ENCODE measurements around the gene TMEM39B. TPM values are rescaled to one million over a fixed set of nuclear protein-coding genes. Genes with fewer than 3 reads are reported as not detected.

Gene TMEM39B
- total RNA-seq, 1 donor from 2014 or later = 2.9 TPM

DNA sequence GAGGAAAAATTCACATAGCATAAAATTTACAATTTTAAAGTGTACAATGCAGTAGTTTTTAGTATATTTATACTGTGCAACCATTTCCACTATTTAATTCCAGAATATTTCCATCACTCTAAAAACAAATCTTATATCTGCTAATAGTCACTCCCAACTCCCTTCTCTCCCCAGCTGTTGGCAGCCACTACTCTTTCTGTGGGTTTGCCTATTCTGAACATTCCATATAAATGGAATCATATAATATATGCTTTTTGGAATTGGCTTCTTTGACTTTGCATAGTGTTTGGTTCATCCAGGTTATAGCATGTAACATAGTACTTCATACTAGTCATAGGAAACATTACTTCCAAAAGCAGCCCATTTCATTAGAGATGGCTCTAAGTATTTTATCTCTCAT, 25.0 kb upstream of the TMEM39B start:
- TF ChIP-seq, protein P1, sequence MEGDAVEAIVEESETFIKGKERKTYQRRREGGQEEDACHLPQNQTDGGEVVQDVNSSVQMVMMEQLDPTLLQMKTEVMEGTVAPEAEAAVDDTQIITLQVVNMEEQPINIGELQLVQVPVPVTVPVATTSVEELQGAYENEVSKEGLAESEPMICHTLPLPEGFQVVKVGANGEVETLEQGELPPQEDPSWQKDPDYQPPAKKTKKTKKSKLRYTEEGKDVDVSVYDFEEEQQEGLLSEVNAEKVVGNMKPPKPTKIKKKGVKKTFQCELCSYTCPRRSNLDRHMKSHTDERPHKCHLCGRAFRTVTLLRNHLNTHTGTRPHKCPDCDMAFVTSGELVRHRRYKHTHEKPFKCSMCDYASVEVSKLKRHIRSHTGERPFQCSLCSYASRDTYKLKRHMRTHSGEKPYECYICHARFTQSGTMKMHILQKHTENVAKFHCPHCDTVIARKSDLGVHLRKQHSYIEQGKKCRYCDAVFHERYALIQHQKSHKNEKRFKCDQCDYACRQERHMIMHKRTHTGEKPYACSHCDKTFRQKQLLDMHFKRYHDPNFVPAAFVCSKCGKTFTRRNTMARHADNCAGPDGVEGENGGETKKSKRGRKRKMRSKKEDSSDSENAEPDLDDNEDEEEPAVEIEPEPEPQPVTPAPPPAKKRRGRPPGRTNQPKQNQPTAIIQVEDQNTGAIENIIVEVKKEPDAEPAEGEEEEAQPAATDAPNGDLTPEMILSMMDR (IDR thresholded peaks at IDR 0.05; ENCODE audit: insufficient read depth, low read length, severe bottlenecking) = no peak
- Histone ChIP-seq H3K4me3 (ENCODE audit: low read depth, low read length) (no peak overlapping the region), H3K36me3 (ENCODE audit: control insufficient read depth, insufficient read depth, low read length) (peaks cover 25% of the 10 kb centered on the region), H3K27me3 (ENCODE audit: control insufficient read depth, insufficient read depth, low read length) (no peaks in the 10 kb centered on the region)
- no peak for DNase-seq (ENCODE audit: low read depth)
- no peak for FAIRE-seq

DNA sequence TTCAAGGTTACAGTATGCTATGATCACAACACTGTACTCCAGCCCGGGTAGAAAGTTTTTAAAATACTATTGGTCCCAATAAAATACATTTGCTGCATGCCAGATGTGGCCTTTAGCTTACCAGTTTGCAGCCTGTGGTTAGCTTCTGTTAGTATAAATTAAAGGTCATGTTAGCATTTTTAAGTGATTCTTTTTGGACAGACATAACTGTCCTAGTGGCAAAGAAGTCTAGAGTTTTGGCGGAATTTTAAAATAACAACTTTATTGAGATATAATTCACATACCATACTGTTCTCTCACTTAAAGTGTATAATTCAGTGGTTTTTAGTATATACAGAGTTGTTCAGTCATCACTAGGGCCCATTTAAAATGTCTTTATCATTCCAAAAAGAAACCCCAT, 24.3 kb upstream of the TMEM39B start:
- TF ChIP-seq, protein P1 (IDR thresholded peaks at IDR 0.05; ENCODE audit: insufficient read depth, low read length, severe bottlenecking) = no peak
- no peaks in the 10 kb centered on the region for H3K27me3 ChIP-seq (ENCODE audit: control insufficient read depth, insufficient read depth, low read length)
- H3K4me3 ChIP-seq (ENCODE audit: low read depth, low read length) = no peak overlapping the region
- FAIRE-seq (no peak), DNase-seq (ENCODE audit: low read depth) (no peak)
- peaks cover 27% of the 10 kb centered on the region for H3K36me3 ChIP-seq (ENCODE audit: control insufficient read depth, insufficient read depth, low read length)

GRCh38 chr1:32051706-32052105, 21.0 kb upstream of the TMEM39B start:
- peaks cover 24% of the 10 kb centered on the region for H3K36me3 ChIP-seq (ENCODE audit: control insufficient read depth, insufficient read depth, low read length)

GRCh38 chr1:32052887-32053286, 19.9 kb upstream of the TMEM39B start:
- H3K4me3 ChIP-seq (ENCODE audit: low read depth, low read length) = no peak overlapping the region
- peaks cover 22% of the 10 kb centered on the region for H3K36me3 ChIP-seq (ENCODE audit: control insufficient read depth, insufficient read depth, low read length)
- peak; percentile 35 for DNase-seq (ENCODE audit: low read depth)
- TF ChIP-seq, protein P1 (IDR thresholded peaks at IDR 0.05; ENCODE audit: insufficient read depth, low read length, severe bottlenecking) = no peak
- no peaks in the 10 kb centered on the region for H3K27me3 ChIP-seq (ENCODE audit: control insufficient read depth, insufficient read depth, low read length)
- FAIRE-seq = no peak

More at GRCh38 chr1:32051706-32052105, 21.0 kb upstream of the TMEM39B start:
- Histone ChIP-seq H3K4me3 (ENCODE audit: low read depth, low read length) (no peak overlapping the region), H3K27me3 (ENCODE audit: control insufficient read depth, insufficient read depth, low read length) (no peaks in the 10 kb centered on the region)
- no peak for DNase-seq (ENCODE audit: low read depth)
- no peak for FAIRE-seq
- TF ChIP-seq, protein P1 (IDR thresholded peaks at IDR 0.05; ENCODE audit: insufficient read depth, low read length, severe bottlenecking) = no peak

- Histone ChIP-seq H3K36me3 (ENCODE audit: control insufficient read depth, insufficient read depth, low read length) (peaks cover 23% of the 10 kb centered on the region), H3K4me3 (ENCODE audit: low read depth, low read length) (no peak overlapping the region), H3K27me3 (ENCODE audit: control insufficient read depth, insufficient read depth, low read length) (no peaks in the 10 kb centered on the region)
- DNase-seq (ENCODE audit: low read depth) = no peak
- TF ChIP-seq, protein P1 (IDR thresholded peaks at IDR 0.05; ENCODE audit: insufficient read depth, low read length, severe bottlenecking) = no peak
- FAIRE-seq = no peak
Measured at GRCh38 chr1:32055416-32055815, 17.3 kb upstream of the TMEM39B start.

- Histone ChIP-seq H3K4me3 (ENCODE audit: low read depth, low read length) (no peak overlapping the region), H3K36me3 (ENCODE audit: control insufficient read depth, insufficient read depth, low read length) (peaks cover 20% of the 10 kb centered on the region), H3K27me3 (ENCODE audit: control insufficient read depth, insufficient read depth, low read length) (no peaks in the 10 kb centered on the region)
- DNase-seq (ENCODE audit: low read depth) (no peak), FAIRE-seq (no peak)
- TF ChIP-seq, protein P1 (IDR thresholded peaks at IDR 0.05; ENCODE audit: insufficient read depth, low read length, severe bottlenecking) = no peak
Measured at GRCh38 chr1:32056598-32056997, 16.1 kb upstream of the TMEM39B start.
